Endothelial cell of umbilical vein (primary cell): ENCODE measurements around the gene HELZ2. TPM values are rescaled to one million over a fixed set of nuclear protein-coding genes. Genes with fewer than 3 reads are reported as not detected.

Experiments used
- BruUV-seq: library from RNA; stranded (reverse); fragments of 400-500 nt; replicated peaks from 2 replicates; lab custom pipeline; 2021; lab: Mats Ljungman, UMichigan
- CTCF ChIA-PET: fragments of 300-600, 350-600 bp; sonication (Branson Sonifier 250); formaldehyde crosslinking; loops from one replicate; lab custom pipeline; 2021; ENCODE audit warnings: antibody characterized with exemption, inconsistent platforms; lab: Charles Lee
- POLR2A ChIA-PET: fragments of 300-600, 350-600 bp; sonication (Branson Sonifier 250); formaldehyde crosslinking; loops from one replicate; lab custom pipeline; 2021; ENCODE audit warnings: antibody characterized with exemption, inconsistent platforms; lab: Charles Lee
- DNase-seq: peaks from one replicate; pipeline ENCODE4 v3.0.0-alpha.2; 2011; ENCODE audit warnings: low read depth, low spot score
- FAIRE-seq: peaks from 2 replicates; lab custom pipeline; 2011; peaks lifted over from hg19 to GRCh38; lab: Jason Lieb, UNC
- H2AFZ ChIP-seq: 2 replicates; pipeline ENCODE4 v1.6.0; 2012; ENCODE audit warnings: low read depth, low read length, control low read depth, inconsistent platforms
- H3K27ac ChIP-seq: 2 replicates; pipeline ENCODE4 v1.5.1; 2011; ENCODE audit warnings: low read depth, mild to moderate bottlenecking, control low read depth, low read length, moderate library complexity; ENCODE audit not compliant: insufficient read depth
- H3K27me3 ChIP-seq, 2 experiments: 2 replicates each; pipeline versions ENCODE4 v1.6.0 to v1.6.1; 2011; ENCODE audit warnings: low read length in 2 of 2, mixed read lengths in 1 of 2; ENCODE audit not compliant: control insufficient read depth in 2 of 2, insufficient read depth in 2 of 2
- H3K36me3 ChIP-seq, 2 experiments: 2 replicates in 1 of 2; 3 replicates in 1 of 2; pipeline ENCODE4 v1.5.1; 2011; ENCODE audit warnings: low read length in 2 of 2, mild to moderate bottlenecking in 1 of 2, moderate library complexity in 1 of 2; ENCODE audit not compliant: control insufficient read depth in 2 of 2, insufficient read depth in 2 of 2; ENCODE audit errors: extremely low read depth in 1 of 2
- H3K4me1 ChIP-seq: 3 replicates; pipeline ENCODE4 v1.5.1; 2011; ENCODE audit warnings: mild to moderate bottlenecking, low read length; ENCODE audit not compliant: control insufficient read depth, insufficient read depth; ENCODE audit errors: extremely low read depth
- H3K4me2 ChIP-seq: 2 replicates; pipeline ENCODE4 v1.6.1; 2011; ENCODE audit warnings: low read length, control low read depth, mixed read lengths; ENCODE audit not compliant: insufficient read depth
- H3K4me3 ChIP-seq, 3 experiments: fragments of 200-600 bp in 1 of 3; sonication (generic), shearing (Covaris generic) in 1 of 3; replicated peaks in 1 of 3; 2 replicates each; pipeline ENCODE4 v1.5.1; 2011 to 2016; ENCODE audit warnings: control low read depth in 3 of 3, low read length in 3 of 3, mild to moderate bottlenecking in 2 of 3, inconsistent platforms in 1 of 3, low read depth in 1 of 3, moderate library complexity in 1 of 3; ENCODE audit not compliant: insufficient read depth in 1 of 3
- H3K79me2 ChIP-seq: 2 replicates; pipeline ENCODE4 v1.6.0; 2012; ENCODE audit warnings: low read length, inconsistent platforms; ENCODE audit not compliant: control insufficient read depth, insufficient read depth
- H3K9ac ChIP-seq: replicated peaks from 2 replicates; pipeline ENCODE3; 2011; ENCODE audit warnings: low read length, control low read depth; ENCODE audit not compliant: insufficient read depth; ENCODE audit errors: extremely low read depth
- H3K9me1 ChIP-seq: replicated peaks from 3 replicates; pipeline ENCODE4 v1.6.0; 2011; ENCODE audit warnings: mild to moderate bottlenecking, low read length; ENCODE audit not compliant: control insufficient read depth, insufficient read depth; ENCODE audit errors: extremely low read depth
- H3K9me3 ChIP-seq: replicated peaks from 2 replicates; pipeline ENCODE4 v1.5.1; 2012; ENCODE audit warnings: low read length, inconsistent platforms; ENCODE audit not compliant: control insufficient read depth, insufficient read depth
- H4K20me1 ChIP-seq: replicated peaks from 2 replicates; pipeline ENCODE3; 2011; ENCODE audit warnings: mild to moderate bottlenecking, low read length; ENCODE audit not compliant: control insufficient read depth, insufficient read depth; ENCODE audit errors: extremely low read depth
- CTCF ChIP-seq, 2 donors: IDR thresholded peaks; 1 replicate in 1 of 2; 2 replicates in 1 of 2; pipeline ENCODE4 v1.5.1; 2011; ENCODE audit warnings: low read length in 2 of 2, mild to moderate bottlenecking in 2 of 2, moderate library complexity in 2 of 2, control low read depth in 1 of 2, inconsistent platforms in 1 of 2, low read depth in 1 of 2; ENCODE audit not compliant: insufficient read depth in 1 of 2; ENCODE audit errors: extremely low read depth in 1 of 2
- EZH2 ChIP-seq: IDR thresholded peaks from 2 replicates; pipeline ENCODE4 v1.6.1; 2012; ENCODE audit warnings: borderline replicate concordance, low read depth, mild to moderate bottlenecking, moderate library complexity, low read length, inconsistent platforms; ENCODE audit not compliant: severe bottlenecking
- FOS ChIP-seq: IDR thresholded peaks from 2 replicates; pipeline ENCODE4 v1.6.1; 2011; ENCODE audit warnings: mild to moderate bottlenecking, low read length, moderate library complexity, borderline replicate concordance; ENCODE audit not compliant: insufficient read depth
- GATA2 ChIP-seq: IDR thresholded peaks from 2 replicates; pipeline ENCODE4 v1.7.0; 2011; ENCODE audit warnings: low read depth, mild to moderate bottlenecking, moderate library complexity, mixed read lengths, low read length; ENCODE audit not compliant: insufficient read length, insufficient read depth
- JUN ChIP-seq: IDR thresholded peaks from 2 replicates; pipeline ENCODE4 v1.6.1; 2011; ENCODE audit warnings: borderline replicate concordance, low read depth; ENCODE audit not compliant: insufficient read length, insufficient read depth
- MYC ChIP-seq: IDR thresholded peaks from one replicate; pipeline ENCODE4 v1.6.1; 2011; ENCODE audit warnings: mild to moderate bottlenecking, low read depth, low read length
- POLR2A ChIP-seq: IDR thresholded peaks from 2 replicates; pipeline ENCODE4 v1.6.1; 2012; ENCODE audit warnings: low read depth, mild to moderate bottlenecking, control low read depth, low read length
- POLR2AphosphoS5 ChIP-seq: IDR thresholded peaks from 2 replicates; pipeline ENCODE4 v1.6.1; 2012; ENCODE audit warnings: low read depth, mild to moderate bottlenecking, control low read depth, low read length, moderate library complexity; ENCODE audit not compliant: insufficient read depth
- dilution Hi-C: fragments of 300-500 bp; cut with MboI; formaldehyde crosslinking; loops from one replicate; pipeline ENCODE4 v1.15.0; 2019; ENCODE audit warnings: low sequenced_read_pairs; ENCODE audit not compliant: extremely low pct_ligation_motif_present
- intact Hi-C: fragments of 100-400 bp; cut with micrococcal nuclease; formaldehyde crosslinking; loops from one replicate; pipeline ENCODE4 v1.10.0; 2022
- polyA plus RNA-seq, 4 experiments: library from polyadenylated mRNA; depleted of rRNA in 3 of 4; stranded (reverse) in 3 of 4; unstranded in 1 of 4; fragments of >200 nt; gene quantifications; 2 replicates each; pipeline versions ENCODE4 v1.2.1 to v1.2.3, GENCODE V29; 2011 to 2012; ENCODE audit warnings: missing spikeins in 1 of 4
- total RNA-seq: library from RNA; stranded (reverse); gene quantifications from 2 replicates; pipeline ENCODE4 v1.2.3, GENCODE V29; 2021
- TF ChIP-seq, protein P1 (sequence below): IDR thresholded peaks from 2 replicates; pipeline ENCODE4 v1.6.1; 2011; ENCODE audit not compliant: insufficient read depth, insufficient read length

Gene HELZ2
- total and polyA plus RNA-seq, 2 donors (not counting 3 experiments of a cell fraction or from before 2014, with no cell fraction given) = 10.6 to 33.2 TPM

DNA sequence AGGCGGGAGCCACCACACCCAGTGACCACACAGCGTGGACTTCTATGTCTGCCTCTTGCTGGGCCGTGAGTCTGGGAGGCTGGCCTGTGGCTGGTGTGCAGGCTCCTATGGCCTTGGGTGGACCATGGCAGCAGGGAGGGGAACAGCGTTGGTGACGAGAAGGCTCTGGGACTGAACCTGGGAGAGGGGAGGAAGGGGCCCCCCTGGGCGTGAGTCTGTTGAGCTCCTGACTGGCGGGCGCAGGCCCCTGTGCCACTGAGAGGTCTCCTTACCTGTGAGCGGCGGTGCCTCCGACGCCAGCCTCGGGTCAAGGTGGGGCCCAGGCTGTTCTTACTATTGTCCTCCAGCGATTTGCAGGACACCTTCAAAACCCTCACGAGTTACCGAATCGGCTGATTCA, 12.8 kb upstream of the HELZ2 start:
- no peak for DNase-seq
- FAIRE-seq = no peak
- no peak overlapping the region for H3K4me3 ChIP-seq
- CTCF ChIA-PET = no interaction called here
- no peak overlapping the region for H2AFZ ChIP-seq
- intact Hi-C loops = no loop called here
- TF ChIP-seq EZH2 (no peak), JUN (no peak), FOS (no peak), POLR2A (no peak), POLR2AphosphoS5 (no peak), CTCF (IDR thresholded peaks at IDR 0.05; ENCODE audit: extremely low read depth in 1 of 2, insufficient read depth in 1 of 2, low read depth in 1 of 2, low read length in 2 of 2) (no peak), MYC (no peak), GATA2 (no peak)
- TF ChIP-seq, protein P1, sequence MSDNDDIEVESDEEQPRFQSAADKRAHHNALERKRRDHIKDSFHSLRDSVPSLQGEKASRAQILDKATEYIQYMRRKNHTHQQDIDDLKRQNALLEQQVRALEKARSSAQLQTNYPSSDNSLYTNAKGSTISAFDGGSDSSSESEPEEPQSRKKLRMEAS = no peak
- no TSS peak for BruUV-seq
- H3K9me1 ChIP-seq = no peaks in the 10 kb centered on the region
- H3K9ac ChIP-seq = no peak overlapping the region
- H3K79me2 ChIP-seq = no peaks in the 10 kb centered on the region
- H3K27ac ChIP-seq = no peak overlapping the region
- dilution Hi-C loops = no loop called here
- H3K36me3 ChIP-seq = peaks cover 0 to 27% of the 10 kb centered on the region in 2 experiments
- no peaks in the 10 kb centered on the region for H4K20me1 ChIP-seq
- H3K27me3 ChIP-seq = no peaks in the 10 kb centered on the region
- H3K4me2 ChIP-seq = no peak overlapping the region
- POLR2A ChIA-PET = no interaction called here
- no peaks in the 10 kb centered on the region for H3K9me3 ChIP-seq
- no peaks in the 10 kb centered on the region for H3K4me1 ChIP-seq
